ENCODE measurements around the gene CD247.

- TF ChIP-seq, protein P1, sequence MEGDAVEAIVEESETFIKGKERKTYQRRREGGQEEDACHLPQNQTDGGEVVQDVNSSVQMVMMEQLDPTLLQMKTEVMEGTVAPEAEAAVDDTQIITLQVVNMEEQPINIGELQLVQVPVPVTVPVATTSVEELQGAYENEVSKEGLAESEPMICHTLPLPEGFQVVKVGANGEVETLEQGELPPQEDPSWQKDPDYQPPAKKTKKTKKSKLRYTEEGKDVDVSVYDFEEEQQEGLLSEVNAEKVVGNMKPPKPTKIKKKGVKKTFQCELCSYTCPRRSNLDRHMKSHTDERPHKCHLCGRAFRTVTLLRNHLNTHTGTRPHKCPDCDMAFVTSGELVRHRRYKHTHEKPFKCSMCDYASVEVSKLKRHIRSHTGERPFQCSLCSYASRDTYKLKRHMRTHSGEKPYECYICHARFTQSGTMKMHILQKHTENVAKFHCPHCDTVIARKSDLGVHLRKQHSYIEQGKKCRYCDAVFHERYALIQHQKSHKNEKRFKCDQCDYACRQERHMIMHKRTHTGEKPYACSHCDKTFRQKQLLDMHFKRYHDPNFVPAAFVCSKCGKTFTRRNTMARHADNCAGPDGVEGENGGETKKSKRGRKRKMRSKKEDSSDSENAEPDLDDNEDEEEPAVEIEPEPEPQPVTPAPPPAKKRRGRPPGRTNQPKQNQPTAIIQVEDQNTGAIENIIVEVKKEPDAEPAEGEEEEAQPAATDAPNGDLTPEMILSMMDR (IDR thresholded peaks at IDR 0.05; ENCODE audit: low read length), result no peak
- TF ChIP-seq EZH2phosphoT487 (IDR thresholded peaks at IDR 0.05; ENCODE audit: low read length), result no peak
Observed at GRCh38 chr1:167467126-167467710, 51.1 kb downstream of the CD247 start.
